ELR (cell line): ENCODE results near the gene DRD4.
A peak's percentile ranks its signal among the peaks of the same experiment; 100 is the strongest.

Experiments
- DNase-seq: peaks from one replicate; pipeline ENCODE4 v3.0.0-alpha.2; 2015; ENCODE audit warnings: low read depth

DRD4 gene

GRCh38 chr11:636511-637332 is at the start of gene DRD4:
TSS of gene DRD4 (plus strand) at chr11:637269. CDS start at chr11:637305, 36 bp downstream.
- no peak for DNase-seq

GRCh38 chr11:587546-587945 is 49.5 kb upstream of the DRD4 start:
- DNase-seq, result no peak

- peak; percentile 76 for DNase-seq
Observed at GRCh38 chr11:587978-588380, 49.1 kb upstream of the DRD4 start.

GRCh38 chr11:589798-590197 is 47.3 kb upstream of the DRD4 start:
- DNase-seq, result no peak

GRCh38 chr11:590997-591396 is 46.1 kb upstream of the DRD4 start:
- no peak for DNase-seq

- DNase-seq, result no peak
Observed at GRCh38 chr11:592501-592900, 44.6 kb upstream of the DRD4 start.

GRCh38 chr11:592918-593317 is 44.2 kb upstream of the DRD4 start:
- DNase-seq, result no peak

GRCh38 chr11:593347-593746 is 43.7 kb upstream of the DRD4 start:
- no peak for DNase-seq

- no peak for DNase-seq
Observed at GRCh38 chr11:595400-595799, 41.7 kb upstream of the DRD4 start.

GRCh38 chr11:596374-596773 is 40.7 kb upstream of the DRD4 start:
- DNase-seq, result no peak

GRCh38 chr11:597166-597725 is 39.8 kb upstream of the DRD4 start:
- DNase-seq, result no peak

GRCh38 chr11:598005-598680 is 38.9 kb upstream of the DRD4 start:
- no peak for DNase-seq

- no peak for DNase-seq
Observed at GRCh38 chr11:601573-602245, 35.4 kb upstream of the DRD4 start.

- DNase-seq, result no peak
Observed at GRCh38 chr11:603154-603553, 33.9 kb upstream of the DRD4 start.

- no peak for DNase-seq
Observed at GRCh38 chr11:605286-606129, 31.6 kb upstream of the DRD4 start.

GRCh38 chr11:606245-606644 is 30.8 kb upstream of the DRD4 start:
- no peak for DNase-seq

GRCh38 chr11:607020-607780 is 29.9 kb upstream of the DRD4 start:
- no peak for DNase-seq

- DNase-seq, result no peak
Observed at GRCh38 chr11:607971-608659, 29.0 kb upstream of the DRD4 start.

- no peak for DNase-seq
Observed at GRCh38 chr11:608791-609251, 28.2 kb upstream of the DRD4 start.

GRCh38 chr11:609341-609811 is 27.7 kb upstream of the DRD4 start:
- no peak for DNase-seq
